Measurements from ENCODE around the gene OR2V2.

OR2V2 gene

DNA sequence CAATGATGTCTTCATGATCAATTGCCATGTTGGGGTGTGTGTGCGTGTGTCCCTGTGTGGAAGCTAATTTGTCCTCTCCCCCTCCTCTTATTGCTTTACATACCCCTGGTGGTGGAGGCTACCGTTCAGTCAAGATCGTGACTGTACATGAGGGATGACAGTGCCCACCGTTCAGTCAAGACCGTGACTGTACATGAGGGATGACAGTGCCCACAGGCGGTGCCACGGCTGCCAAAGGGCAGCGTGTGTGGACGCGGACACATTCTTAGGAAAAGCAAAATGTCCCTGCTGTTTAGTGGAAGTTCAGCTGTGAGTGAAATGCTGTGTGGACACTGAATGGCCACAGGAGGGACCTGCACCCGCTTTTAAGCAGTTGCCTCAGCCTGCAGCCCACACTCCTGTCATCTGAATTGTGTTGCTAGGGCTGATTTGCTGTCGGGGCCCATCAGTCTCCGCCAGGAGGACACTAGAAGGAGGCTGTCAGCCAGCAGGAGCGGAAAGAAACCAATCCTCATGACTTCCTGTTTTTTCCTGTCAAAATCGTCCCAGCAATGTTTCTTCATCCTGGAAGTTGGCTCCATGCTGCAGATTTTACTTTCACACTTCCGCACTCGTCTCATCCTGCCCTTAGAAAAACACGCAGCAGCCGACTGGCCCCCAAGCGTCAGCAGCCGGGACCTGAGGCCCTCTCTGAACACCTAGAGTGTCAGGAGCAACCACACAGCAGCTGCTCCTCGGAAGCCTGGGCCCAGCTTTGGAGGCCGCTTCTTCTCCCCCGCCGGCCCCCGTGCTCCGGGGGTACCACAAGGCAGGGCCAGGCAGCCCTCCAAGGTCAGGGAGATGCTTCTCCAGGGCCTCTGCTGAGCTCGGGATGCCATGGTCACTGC lies 25.5 kb upstream of the OR2V2 start:
- TF ChIP-seq TAF1 (IDR thresholded peaks at IDR 0.05; ENCODE audit: borderline replicate concordance, insufficient read depth, low read length) (no peak), POLR2AphosphoS5 (IDR thresholded peaks at IDR 0.05; ENCODE audit: low read depth, low read length) (no peak), REST (IDR thresholded peaks at IDR 0.05; ENCODE audit: insufficient read depth in 1 of 2, low read depth in 2 of 2, low read length in 2 of 2) (no peak), FOXP2 (optimal IDR thresholded peaks at IDR 0.05; ENCODE audit: borderline replicate concordance, extremely low read depth, extremely low read length, insufficient read depth) (no peak), SIN3A (IDR thresholded peaks at IDR 0.05; ENCODE audit: borderline replicate concordance, insufficient read depth, low read length) (no peak)

DNA sequence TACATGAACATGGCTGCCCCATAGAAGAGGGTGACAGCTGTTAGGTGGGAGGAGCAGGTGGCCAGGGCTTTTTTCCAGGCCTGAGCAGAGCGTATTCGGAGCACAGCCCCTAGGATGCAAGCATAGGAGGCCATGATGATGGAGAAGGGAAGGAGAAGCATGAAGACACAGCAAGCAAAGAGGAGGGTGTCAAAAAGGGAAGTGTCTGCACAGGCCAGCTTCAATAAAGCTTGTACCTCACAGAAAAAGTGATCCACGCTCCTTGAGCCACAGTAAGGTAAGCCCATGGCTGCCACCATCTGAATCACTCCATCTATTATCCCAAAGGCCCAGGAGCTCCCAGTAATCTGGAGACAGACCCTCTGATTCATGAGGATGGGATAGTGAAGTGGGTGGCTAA lies 22.9 kb upstream of the OR2V2 start:
- TF ChIP-seq POLR2AphosphoS5 (IDR thresholded peaks at IDR 0.05; ENCODE audit: low read depth, low read length) (no peak), REST (IDR thresholded peaks at IDR 0.05; ENCODE audit: insufficient read depth in 1 of 2, low read depth in 2 of 2, low read length in 2 of 2) (no peak), SIN3A (IDR thresholded peaks at IDR 0.05; ENCODE audit: borderline replicate concordance, insufficient read depth, low read length) (no peak), FOXP2 (optimal IDR thresholded peaks at IDR 0.05; ENCODE audit: borderline replicate concordance, extremely low read depth, extremely low read length, insufficient read depth) (no peak), TAF1 (IDR thresholded peaks at IDR 0.05; ENCODE audit: borderline replicate concordance, insufficient read depth, low read length) (no peak)

DNA sequence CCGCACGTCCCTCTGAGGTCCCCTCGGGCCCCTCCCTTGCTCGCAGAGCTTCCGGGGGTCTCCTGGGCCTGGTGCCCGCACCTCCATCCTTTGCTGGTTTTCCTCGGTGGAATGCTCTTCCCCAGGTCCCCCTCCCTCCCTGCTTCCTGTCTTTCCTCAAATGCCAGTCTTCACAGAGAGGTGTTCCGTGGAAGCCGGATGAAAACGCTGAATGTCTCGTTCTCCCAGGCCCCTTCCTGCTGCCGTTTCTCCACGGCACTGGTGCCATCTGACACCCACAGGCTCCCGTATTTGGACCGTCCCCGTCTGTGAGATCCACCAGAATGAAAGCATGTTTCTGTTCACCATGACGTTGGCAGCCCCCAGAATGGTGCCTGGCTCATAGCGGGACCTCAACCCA lies 20.5 kb upstream of the OR2V2 start:
- TF ChIP-seq FOXP2 (optimal IDR thresholded peaks at IDR 0.05; ENCODE audit: borderline replicate concordance, extremely low read depth, extremely low read length, insufficient read depth): no peak
- TF ChIP-seq REST (IDR thresholded peaks at IDR 0.05; ENCODE audit: insufficient read depth in 1 of 2, low read depth in 2 of 2, low read length in 2 of 2): no peak
- TF ChIP-seq TAF1 (IDR thresholded peaks at IDR 0.05; ENCODE audit: borderline replicate concordance, insufficient read depth, low read length): no peak
- no peak for TF ChIP-seq POLR2AphosphoS5 (IDR thresholded peaks at IDR 0.05; ENCODE audit: low read depth, low read length)
- no peak for TF ChIP-seq SIN3A (IDR thresholded peaks at IDR 0.05; ENCODE audit: borderline replicate concordance, insufficient read depth, low read length)

DNA sequence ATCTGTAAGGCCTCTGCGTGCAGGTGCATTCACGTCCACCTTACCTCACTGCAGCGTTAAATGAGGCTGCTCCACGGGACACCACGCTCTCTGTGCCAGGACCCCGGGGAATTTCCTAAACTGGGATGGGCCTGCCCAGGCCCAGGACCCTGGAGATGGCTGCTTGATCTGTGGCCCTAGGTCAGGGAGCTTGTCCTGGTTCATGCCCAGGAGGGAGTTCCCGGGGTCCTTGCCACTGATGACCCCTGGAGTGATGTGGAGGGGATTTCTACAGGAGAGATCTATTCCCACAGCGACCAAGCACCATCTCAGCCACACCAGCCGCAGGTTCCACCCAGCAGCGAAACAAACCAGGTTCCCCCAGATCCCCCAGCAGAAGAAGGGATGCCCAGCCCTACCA lies 19.9 kb upstream of the OR2V2 start:
- no peak for TF ChIP-seq FOXP2 (optimal IDR thresholded peaks at IDR 0.05; ENCODE audit: borderline replicate concordance, extremely low read depth, extremely low read length, insufficient read depth)
- TF ChIP-seq TAF1 (IDR thresholded peaks at IDR 0.05; ENCODE audit: borderline replicate concordance, insufficient read depth, low read length): no peak
- no peak for TF ChIP-seq SIN3A (IDR thresholded peaks at IDR 0.05; ENCODE audit: borderline replicate concordance, insufficient read depth, low read length)
- no peak for TF ChIP-seq POLR2AphosphoS5 (IDR thresholded peaks at IDR 0.05; ENCODE audit: low read depth, low read length)
- TF ChIP-seq REST (IDR thresholded peaks at IDR 0.05; ENCODE audit: insufficient read depth in 1 of 2, low read depth in 2 of 2, low read length in 2 of 2): no peak

All from PFSK-1 (cell line).